ENCODE measurements around the gene IL16. TPM values are rescaled to one million over a fixed set of nuclear protein-coding genes. Genes with fewer than 3 reads are reported as not detected.

IL16 gene
- total RNA-seq, 1 donor, result 89.8 TPM

- Histone ChIP-seq H3K27me3 (ENCODE audit: insufficient read depth, low read length) (no peaks in the 10 kb centered on the region), H3K4me3 (ENCODE audit: low read length) (no peak overlapping the region), H3K4me1 (ENCODE audit: insufficient read depth, low read length) (peaks cover 20% of the 10 kb centered on the region), H3K9me3 (ENCODE audit: low read depth, low read length) (no peaks in the 10 kb centered on the region)
These were observed 72.4 kb downstream of the IL16 start for GRCh38 chr15:81268881-81269601.

DNA sequence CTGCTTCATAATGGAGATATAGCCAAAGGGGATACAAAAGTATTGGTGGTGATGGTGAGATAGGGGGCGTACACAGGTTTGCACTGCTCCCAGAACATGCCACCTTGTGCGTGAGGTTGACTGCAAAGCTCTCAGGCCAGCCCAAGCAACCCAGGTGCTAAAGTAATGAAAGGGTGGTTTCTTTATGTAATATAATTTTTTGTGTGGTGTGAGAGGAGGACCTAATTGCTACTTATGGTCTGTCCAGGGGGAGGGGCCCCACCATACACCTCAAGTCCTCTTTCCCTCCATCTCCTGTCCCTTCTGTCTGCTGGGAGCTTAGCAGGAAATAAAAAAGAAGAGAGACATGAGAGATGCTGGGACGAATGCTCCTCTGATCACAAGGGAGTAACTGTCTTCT lies 73.5 kb downstream of the IL16 start:
- Histone ChIP-seq H3K4me3 (ENCODE audit: low read length) (no peak overlapping the region), H3K27me3 (ENCODE audit: insufficient read depth, low read length) (no peaks in the 10 kb centered on the region), H3K4me1 (ENCODE audit: insufficient read depth, low read length) (peaks cover 20% of the 10 kb centered on the region), H3K9me3 (ENCODE audit: low read depth, low read length) (no peaks in the 10 kb centered on the region)

- Histone ChIP-seq H3K9me3 (ENCODE audit: low read depth, low read length) (no peaks in the 10 kb centered on the region), H3K27me3 (ENCODE audit: insufficient read depth, low read length) (no peaks in the 10 kb centered on the region), H3K4me3 (ENCODE audit: low read length) (no peak overlapping the region), H3K4me1 (ENCODE audit: insufficient read depth, low read length) (peaks cover 13% of the 10 kb centered on the region)
These were observed 74.3 kb downstream of the IL16 start for GRCh38 chr15:81270781-81271491.

DNA sequence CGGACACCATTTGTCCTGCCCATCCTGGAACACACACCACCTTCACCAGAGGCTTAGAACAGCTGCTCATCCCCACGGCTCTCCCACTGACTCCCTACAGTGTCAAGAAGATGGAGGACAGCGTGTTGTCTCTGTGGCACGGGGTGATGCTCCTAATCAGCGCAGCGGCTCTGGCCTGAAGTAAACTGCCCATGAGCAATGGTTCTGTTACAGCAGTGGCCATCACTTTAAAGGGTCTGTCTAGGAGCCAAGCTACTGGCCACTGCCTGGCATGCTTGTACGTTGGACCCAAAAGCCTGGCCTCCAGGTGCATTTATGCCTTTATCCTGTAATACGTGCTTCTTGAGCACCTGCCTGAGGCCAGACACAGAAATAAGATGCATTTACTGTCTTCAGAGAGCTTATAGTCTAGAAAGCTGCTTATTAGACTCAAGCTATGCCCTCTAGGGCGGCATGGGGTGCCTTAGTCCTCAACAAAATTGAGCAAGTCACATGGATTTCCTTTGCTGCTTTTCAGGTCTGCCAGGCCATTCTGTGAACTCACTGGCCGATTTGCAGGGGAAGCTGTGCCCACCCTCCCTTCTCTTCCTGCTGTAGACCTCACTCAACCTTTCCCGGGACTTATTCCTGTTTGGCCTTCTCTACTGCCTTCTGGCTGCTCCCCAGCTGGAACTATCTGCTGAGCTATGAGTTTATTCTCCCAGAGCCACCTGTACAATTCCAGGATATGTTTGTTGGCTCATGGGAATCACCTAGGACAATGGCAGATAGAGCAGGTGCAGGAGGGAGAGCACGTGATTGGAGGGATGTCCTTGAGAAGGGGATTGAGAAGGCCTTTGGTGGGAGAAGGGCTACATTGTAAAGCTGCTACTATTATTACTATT lies 75.3 kb downstream of the IL16 start:
- Histone ChIP-seq H3K9me3 (ENCODE audit: low read depth, low read length) (peaks cover 4% of the 10 kb centered on the region), H3K4me1 (ENCODE audit: insufficient read depth, low read length) (peaks cover 9% of the 10 kb centered on the region), H3K4me3 (ENCODE audit: low read length) (no peak overlapping the region), H3K27me3 (ENCODE audit: insufficient read depth, low read length) (no peaks in the 10 kb centered on the region)

- H3K4me1 ChIP-seq (ENCODE audit: insufficient read depth, low read length), result peaks cover 9% of the 10 kb centered on the region
These were observed 76.5 kb downstream of the IL16 start for GRCh38 chr15:81273200-81273599.

GRCh38 chr15:81273855-81274254 lies 77.2 kb downstream of the IL16 start:
- Histone ChIP-seq H3K4me3 (ENCODE audit: low read length) (no peak overlapping the region), H3K27me3 (ENCODE audit: insufficient read depth, low read length) (no peaks in the 10 kb centered on the region), H3K4me1 (ENCODE audit: insufficient read depth, low read length) (peaks cover 8% of the 10 kb centered on the region), H3K9me3 (ENCODE audit: low read depth, low read length) (peaks cover 7% of the 10 kb centered on the region)

More at GRCh38 chr15:81273200-81273599, 76.5 kb downstream of the IL16 start:
- no peak overlapping the region for H3K4me3 ChIP-seq (ENCODE audit: low read length)
- H3K27me3 ChIP-seq (ENCODE audit: insufficient read depth, low read length), result no peaks in the 10 kb centered on the region
- peaks cover 7% of the 10 kb centered on the region for H3K9me3 ChIP-seq (ENCODE audit: low read depth, low read length)

- Histone ChIP-seq H3K4me3 (ENCODE audit: low read length) (no peak overlapping the region), H3K27me3 (ENCODE audit: insufficient read depth, low read length) (no peaks in the 10 kb centered on the region), H3K4me1 (ENCODE audit: insufficient read depth, low read length) (peaks cover 4% of the 10 kb centered on the region), H3K9me3 (ENCODE audit: low read depth, low read length) (peaks cover 7% of the 10 kb centered on the region)
These were observed 77.6 kb downstream of the IL16 start for GRCh38 chr15:81274255-81274654.

GRCh38 chr15:81274931-81275707 lies 78.4 kb downstream of the IL16 start:
- no peak overlapping the region for H3K4me3 ChIP-seq (ENCODE audit: low read length)
- no peaks in the 10 kb centered on the region for H3K4me1 ChIP-seq (ENCODE audit: insufficient read depth, low read length)
- H3K27me3 ChIP-seq (ENCODE audit: insufficient read depth, low read length), result no peaks in the 10 kb centered on the region
- H3K9me3 ChIP-seq (ENCODE audit: low read depth, low read length), result peaks cover 7% of the 10 kb centered on the region

DNA sequence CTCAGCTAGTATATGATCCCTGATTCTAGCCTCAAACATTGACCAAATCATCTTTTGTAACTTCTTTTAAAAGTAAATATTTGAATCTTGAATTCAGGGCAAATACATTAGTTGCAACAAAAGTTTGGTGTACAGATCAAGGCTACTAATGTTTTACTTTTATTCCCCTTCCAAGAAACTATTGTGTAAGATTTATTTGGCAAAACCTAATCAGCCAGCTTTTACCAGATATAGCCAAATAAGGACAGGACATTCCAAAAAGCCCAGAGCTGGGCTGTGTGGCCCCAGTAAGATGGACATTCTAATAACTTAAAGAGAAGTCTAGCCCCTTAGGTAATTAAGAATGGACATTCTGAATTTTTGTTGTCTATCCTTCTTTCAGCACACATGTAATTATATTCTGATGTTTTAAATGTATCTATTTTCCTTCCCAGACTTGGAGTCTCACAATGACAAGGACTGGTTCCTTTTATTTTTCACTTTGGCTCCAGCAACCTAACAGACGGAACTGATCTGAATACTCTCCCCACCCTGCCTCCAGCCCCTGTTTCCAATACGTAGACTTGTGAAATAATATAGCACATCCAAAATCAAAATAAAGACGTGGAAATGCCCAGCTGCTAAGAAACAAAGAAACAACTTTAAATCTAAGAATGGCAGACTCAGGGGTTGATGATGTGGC lies 79.2 kb downstream of the IL16 start:
- peaks cover 7% of the 10 kb centered on the region for H3K9me3 ChIP-seq (ENCODE audit: low read depth, low read length)
- H3K4me1 ChIP-seq (ENCODE audit: insufficient read depth, low read length), result no peaks in the 10 kb centered on the region
- H3K4me3 ChIP-seq (ENCODE audit: low read length), result no peak overlapping the region
- H3K27me3 ChIP-seq (ENCODE audit: insufficient read depth, low read length), result no peaks in the 10 kb centered on the region

GRCh38 chr15:81276967-81277366 lies 80.3 kb downstream of the IL16 start:
- H3K4me3 ChIP-seq (ENCODE audit: low read length), result no peak overlapping the region
- H3K9me3 ChIP-seq (ENCODE audit: low read depth, low read length), result peaks cover 7% of the 10 kb centered on the region
- H3K4me1 ChIP-seq (ENCODE audit: insufficient read depth, low read length), result no peaks in the 10 kb centered on the region
- no peaks in the 10 kb centered on the region for H3K27me3 ChIP-seq (ENCODE audit: insufficient read depth, low read length)

- Histone ChIP-seq H3K27me3 (ENCODE audit: insufficient read depth, low read length) (no peaks in the 10 kb centered on the region), H3K9me3 (ENCODE audit: low read depth, low read length) (peaks cover 7% of the 10 kb centered on the region), H3K4me1 (ENCODE audit: insufficient read depth, low read length) (no peaks in the 10 kb centered on the region)
These were observed 81.2 kb downstream of the IL16 start for GRCh38 chr15:81277851-81278250.

DNA sequence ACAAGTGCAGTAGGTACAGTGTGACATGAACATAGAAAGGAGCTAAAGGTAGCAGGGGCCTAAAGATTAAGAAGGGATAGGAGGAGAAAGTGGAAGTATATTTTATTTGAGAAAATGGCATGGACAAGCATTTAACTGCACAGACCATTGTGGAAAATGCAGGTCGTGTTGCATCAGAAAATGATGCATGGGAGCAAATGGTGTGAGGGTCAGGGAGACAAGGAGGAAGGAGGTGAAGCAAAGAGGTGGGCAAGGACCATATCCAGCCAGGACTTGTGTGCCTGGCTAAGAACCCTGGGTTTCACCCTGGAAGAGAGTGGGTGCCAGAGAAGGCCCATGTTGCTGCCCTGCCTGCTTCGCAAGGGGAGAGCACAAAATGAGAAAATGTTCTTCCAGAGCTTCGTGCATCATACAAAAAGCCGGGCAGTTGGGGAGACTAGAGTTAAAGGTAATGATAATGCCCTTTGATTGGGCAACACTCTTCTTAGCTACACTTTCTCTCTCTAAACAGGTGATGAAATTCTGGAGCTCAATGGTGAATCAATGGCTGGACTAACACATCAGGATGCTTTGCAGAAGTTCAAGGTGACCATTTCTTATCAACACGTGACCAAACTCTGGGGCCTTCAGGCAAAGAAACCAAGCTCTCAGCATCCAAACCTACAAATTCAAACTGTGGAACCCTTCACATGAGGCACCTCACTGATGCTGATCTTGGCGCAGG lies 81.8 kb downstream of the IL16 start:
- Histone ChIP-seq H3K27me3 (ENCODE audit: insufficient read depth, low read length) (no peaks in the 10 kb centered on the region), H3K9me3 (ENCODE audit: low read depth, low read length) (peaks cover 7% of the 10 kb centered on the region), H3K4me3 (ENCODE audit: low read length) (no peak overlapping the region), H3K4me1 (ENCODE audit: insufficient read depth, low read length) (no peaks in the 10 kb centered on the region)

More at GRCh38 chr15:81277851-81278250, 81.2 kb downstream of the IL16 start:
- H3K4me3 ChIP-seq (ENCODE audit: low read length), result no peak overlapping the region

GRCh38 chr15:81279621-81280485 lies 83.2 kb downstream of the IL16 start:
- Histone ChIP-seq H3K9me3 (ENCODE audit: low read depth, low read length) (peaks cover 7% of the 10 kb centered on the region), H3K4me1 (ENCODE audit: insufficient read depth, low read length) (peaks cover 11% of the 10 kb centered on the region), H3K4me3 (ENCODE audit: low read length) (no peak overlapping the region), H3K27me3 (ENCODE audit: insufficient read depth, low read length) (no peaks in the 10 kb centered on the region)
